ENCODE measurements around the gene TMEM229B.

The TMEM229B gene

GRCh38 chr14:67515386-67516079, 27.0 kb upstream of the TMEM229B start:
- peak overlapping the region; percentile 72 for H3K4me3 ChIP-seq (ENCODE audit: low read depth, low read length)
- TF ChIP-seq CTCF (IDR thresholded peaks at IDR 0.05; ENCODE audit: borderline replicate concordance, insufficient read depth, low read depth, low read length), result no peak

GRCh38 chr14:67514650-67515385, 26.3 kb upstream of the TMEM229B start:
- TF ChIP-seq CTCF (IDR thresholded peaks at IDR 0.05; ENCODE audit: borderline replicate concordance, insufficient read depth, low read depth, low read length), result no peak
- H3K4me3 ChIP-seq (ENCODE audit: low read depth, low read length), result peak overlapping the region; percentile 72

- peak overlapping the region; percentile 72 for H3K4me3 ChIP-seq (ENCODE audit: low read depth, low read length)
These were observed 25.7 kb upstream of the TMEM229B start for GRCh38 chr14:67514203-67514607.

GRCh38 chr14:67513631-67514108, 25.1 kb upstream of the TMEM229B start:
- no peak overlapping the region for H3K4me3 ChIP-seq (ENCODE audit: low read depth, low read length)
- no peak for TF ChIP-seq CTCF (IDR thresholded peaks at IDR 0.05; ENCODE audit: borderline replicate concordance, insufficient read depth, low read depth, low read length)

More at GRCh38 chr14:67514203-67514607, 25.7 kb upstream of the TMEM229B start:
- no peak for TF ChIP-seq CTCF (IDR thresholded peaks at IDR 0.05; ENCODE audit: borderline replicate concordance, insufficient read depth, low read depth, low read length)

GRCh38 chr14:67512463-67513310, 24.2 kb upstream of the TMEM229B start:
- TF ChIP-seq CTCF (IDR thresholded peaks at IDR 0.05; ENCODE audit: borderline replicate concordance, insufficient read depth, low read depth, low read length), result no peak
- no peak overlapping the region for H3K4me3 ChIP-seq (ENCODE audit: low read depth, low read length)

GRCh38 chr14:67510836-67511235, 22.3 kb upstream of the TMEM229B start:
- TF ChIP-seq CTCF (IDR thresholded peaks at IDR 0.05; ENCODE audit: borderline replicate concordance, insufficient read depth, low read depth, low read length), result no peak
- no peak overlapping the region for H3K4me3 ChIP-seq (ENCODE audit: low read depth, low read length)
